Islet of Langerhans (tissue), 1 donor: Measurements from ENCODE around the gene TMEM222.
A peak's percentile ranks its signal among the peaks of the same experiment; 100 is the strongest.
"Not testable (repeated sequence)": the region's sequence is repeated elsewhere in the genome, so short reads cannot be mapped to it uniquely, and the experiment has no call there.

Experiments
- FAIRE-seq: peaks from one replicate; lab custom pipeline; 2011; peaks lifted over from hg19 to GRCh38; lab: Jason Lieb, UNC

The TMEM222 gene

GRCh38 chr1:27321813-27322568 lies at the start of gene TMEM222:
TMEM222 (plus strand) TSS chr1:27322163; CDS start chr1:27322198, 35 bp downstream.
- no peak for FAIRE-seq

DNA sequence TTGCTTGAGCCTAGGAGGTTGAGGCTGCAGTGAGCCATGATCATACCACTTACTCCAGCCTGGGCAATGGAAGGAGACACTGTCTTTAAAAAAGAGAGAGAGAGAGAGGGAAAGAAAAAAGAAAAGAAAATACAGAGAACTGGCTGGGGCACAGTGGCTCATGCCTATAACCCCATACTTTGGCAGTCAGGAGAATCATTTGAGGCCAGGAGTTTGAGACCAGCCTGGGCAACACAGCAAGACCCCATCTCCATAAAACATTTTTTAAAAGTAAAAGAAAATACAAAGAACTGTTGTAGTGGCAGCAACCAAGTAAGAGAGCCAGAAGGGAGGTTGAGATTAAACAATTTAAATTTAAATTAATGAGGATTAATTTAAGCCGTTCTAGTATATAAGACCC lies 47.8 kb upstream of the TMEM222 start:
- no peak for FAIRE-seq

DNA sequence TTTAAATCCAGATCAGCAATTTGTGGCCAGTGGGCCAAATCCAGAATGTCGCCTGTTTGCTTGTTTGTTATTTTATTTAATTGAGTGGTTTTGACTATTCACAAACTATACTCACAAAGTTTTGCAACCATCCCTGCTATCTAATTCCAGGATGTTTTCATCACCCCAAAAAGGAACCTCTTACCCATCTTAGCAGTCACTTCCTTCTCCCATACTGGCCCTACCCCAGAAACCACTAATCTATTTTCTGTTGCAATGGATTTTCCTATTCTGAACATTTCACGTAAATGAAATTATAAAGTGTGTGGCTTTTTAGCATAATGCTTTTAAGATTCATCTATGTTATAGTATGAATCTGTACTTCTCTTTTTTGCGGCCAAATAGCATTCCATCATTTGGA lies 46.3 kb upstream of the TMEM222 start:
- FAIRE-seq: no peak

GRCh38 chr1:27284425-27285273 lies 37.3 kb upstream of the TMEM222 start:
- FAIRE-seq: peak; percentile 17

- FAIRE-seq: no peak
These were observed 36.7 kb upstream of the TMEM222 start for GRCh38 chr1:27285274-27285660.

DNA sequence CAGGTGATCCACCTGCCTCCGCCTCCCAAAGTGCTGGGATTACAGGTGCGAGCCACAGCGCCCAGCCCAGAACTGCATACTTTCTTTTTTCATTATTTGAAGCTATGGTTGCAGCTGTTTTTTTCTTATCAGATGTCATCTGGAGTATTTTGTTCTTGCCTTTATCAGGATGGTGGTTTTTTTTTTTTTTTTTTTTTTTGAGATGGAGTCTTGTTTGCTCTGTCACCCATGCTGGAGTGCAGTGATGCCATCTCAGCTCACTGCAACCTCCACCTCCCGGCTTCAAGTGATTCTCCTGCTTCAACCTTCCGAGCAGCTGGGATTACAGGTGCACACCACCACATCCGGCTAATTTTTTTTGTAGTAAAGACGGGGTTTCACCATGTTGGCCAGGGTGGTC lies 36.1 kb upstream of the TMEM222 start:
- not testable (repeated sequence) for FAIRE-seq

DNA sequence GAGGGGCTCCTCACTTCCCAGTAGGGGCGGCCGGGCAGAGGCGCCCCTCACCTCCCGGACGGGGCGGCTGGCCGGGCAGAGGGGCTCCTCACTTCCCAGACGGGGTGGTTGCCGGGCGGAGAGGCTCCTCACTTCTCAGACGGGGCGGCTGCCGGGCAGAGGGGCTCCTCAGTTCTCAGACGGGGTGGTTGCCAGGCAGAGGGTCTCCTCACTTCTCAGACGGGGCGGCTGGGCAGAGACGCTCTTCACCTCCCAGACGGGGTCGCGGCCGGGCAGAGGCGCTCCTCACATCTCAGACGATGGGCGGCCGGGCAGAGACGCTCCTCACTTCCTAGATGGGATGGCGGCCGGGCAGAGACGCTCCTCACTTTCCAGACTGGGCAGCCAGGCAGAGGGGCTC lies 32.8 kb upstream of the TMEM222 start:
- not testable (repeated sequence) for FAIRE-seq

- FAIRE-seq: no peak
These were observed 31.4 kb upstream of the TMEM222 start for GRCh38 chr1:27290581-27290980.

- no peak for FAIRE-seq
These were observed 29.9 kb upstream of the TMEM222 start for GRCh38 chr1:27292106-27292505.

DNA sequence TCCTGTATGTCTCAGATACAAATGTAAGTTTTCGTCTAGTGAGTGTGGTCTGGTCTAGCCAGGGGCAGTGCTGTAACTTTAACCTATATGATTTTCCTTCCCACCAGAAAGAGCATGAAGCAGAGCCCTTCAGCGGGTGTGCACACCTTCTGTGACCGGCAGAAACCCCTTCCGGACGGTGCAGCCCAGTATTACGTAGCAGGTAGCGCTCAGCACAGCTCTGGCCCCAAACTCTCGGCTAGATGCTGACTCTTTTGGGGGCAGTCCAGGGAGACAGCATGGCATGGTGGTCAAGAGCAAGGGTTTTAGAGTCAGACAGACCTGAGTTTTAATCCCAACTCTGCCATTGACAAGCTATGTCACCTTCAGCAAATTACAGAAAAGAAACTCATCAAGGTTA lies 28.0 kb upstream of the TMEM222 start:
- FAIRE-seq: no peak

- no peak for FAIRE-seq
These were observed 25.1 kb upstream of the TMEM222 start for GRCh38 chr1:27296773-27297291.

GRCh38 chr1:27297903-27298302 lies 24.1 kb upstream of the TMEM222 start:
- no peak for FAIRE-seq

DNA sequence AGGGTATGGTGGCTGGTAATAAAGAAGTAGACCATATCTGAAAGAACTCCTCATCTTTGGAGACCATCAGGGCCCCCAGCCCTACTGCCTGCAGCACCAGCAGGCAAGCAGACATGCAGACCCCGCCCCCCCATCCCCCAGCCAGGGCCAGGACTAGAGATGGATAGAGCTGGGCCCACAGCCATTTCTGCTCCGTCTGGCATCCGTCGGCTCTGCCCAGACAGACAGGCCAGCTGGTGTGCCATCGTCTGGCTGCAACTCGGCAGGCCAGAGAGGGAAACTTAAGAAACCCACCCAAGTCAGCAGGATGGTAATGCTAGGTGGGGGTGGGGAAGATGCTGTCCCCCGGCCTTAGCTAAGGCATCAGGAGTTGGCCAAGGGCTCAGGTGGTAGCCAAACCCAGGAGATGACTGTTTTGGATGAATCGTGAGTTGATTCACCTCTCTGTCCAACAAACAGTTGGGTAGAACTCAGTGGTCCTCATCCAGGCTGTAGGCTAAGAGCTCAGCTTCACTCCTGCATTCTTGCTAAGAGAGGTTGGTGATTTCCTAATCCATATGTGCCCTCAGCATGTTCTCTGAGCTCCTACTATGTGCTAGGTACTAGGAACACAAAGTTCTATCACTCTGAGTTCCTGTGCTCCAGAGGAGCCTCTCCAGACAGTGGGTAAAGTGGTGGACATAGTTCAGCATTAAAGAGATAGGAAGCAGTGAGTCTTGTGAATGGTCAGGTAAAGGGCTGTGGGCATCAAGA lies 23.2 kb upstream of the TMEM222 start:
- FAIRE-seq: no peak

- no peak for FAIRE-seq
These were observed 22.3 kb upstream of the TMEM222 start for GRCh38 chr1:27299385-27300271.

DNA sequence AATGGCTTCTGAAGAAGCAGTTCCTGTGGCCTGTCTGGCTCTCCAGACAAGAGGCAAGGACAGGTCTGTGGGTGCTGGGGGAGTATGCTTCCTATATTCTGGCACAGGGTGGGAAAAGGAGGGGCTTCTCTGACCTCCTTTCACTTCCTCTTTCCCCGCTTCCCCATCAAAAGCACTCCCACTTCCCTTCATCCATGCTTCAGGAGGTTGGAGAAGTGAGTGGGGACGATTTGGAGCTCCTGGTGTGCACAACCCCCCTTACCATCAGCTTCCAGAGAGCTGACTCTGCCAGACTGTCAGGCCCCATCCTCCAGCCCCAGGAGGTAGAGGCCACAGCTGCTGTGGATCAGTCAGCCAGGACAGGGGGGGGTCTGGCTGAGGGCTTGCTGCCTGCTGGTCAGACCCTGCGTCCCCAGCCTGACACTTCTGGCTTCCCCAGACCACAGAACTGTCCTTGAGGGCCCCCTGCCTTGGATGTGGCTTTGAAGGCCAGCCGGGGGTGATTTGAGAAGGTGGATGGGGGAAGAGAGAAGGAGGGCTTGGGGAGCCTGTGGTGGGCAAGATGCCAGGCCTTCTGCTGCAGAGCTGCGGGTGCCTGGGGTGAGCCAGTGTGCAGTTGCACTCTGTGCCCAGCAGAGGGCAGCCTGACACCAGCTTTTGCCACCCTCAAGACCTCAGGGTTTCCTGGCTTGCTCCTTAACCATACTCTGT lies 21.5 kb upstream of the TMEM222 start:
- no peak for FAIRE-seq

DNA sequence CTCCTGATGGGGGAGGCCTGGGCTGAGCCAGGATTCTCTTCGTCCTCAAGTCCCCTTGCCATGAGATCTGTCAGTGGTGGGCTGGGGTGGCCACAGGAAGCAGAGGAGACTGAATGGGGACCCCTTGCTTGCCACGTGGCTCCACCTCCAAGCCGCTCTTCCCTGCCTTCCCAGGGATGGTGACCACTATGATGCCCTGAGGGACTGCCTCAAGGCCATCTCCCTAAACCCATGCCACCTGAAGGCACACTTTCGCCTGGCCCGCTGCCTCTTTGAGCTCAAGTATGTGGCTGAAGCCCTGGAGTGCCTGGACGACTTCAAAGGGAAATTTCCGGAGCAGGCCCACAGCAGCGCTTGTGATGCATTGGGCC lies 20.9 kb upstream of the TMEM222 start:
- FAIRE-seq: no peak

GRCh38 chr1:27301582-27302199 lies 20.3 kb upstream of the TMEM222 start:
- no peak for FAIRE-seq

GRCh38 chr1:27302612-27303011 lies 19.4 kb upstream of the TMEM222 start:
- FAIRE-seq: no peak

DNA sequence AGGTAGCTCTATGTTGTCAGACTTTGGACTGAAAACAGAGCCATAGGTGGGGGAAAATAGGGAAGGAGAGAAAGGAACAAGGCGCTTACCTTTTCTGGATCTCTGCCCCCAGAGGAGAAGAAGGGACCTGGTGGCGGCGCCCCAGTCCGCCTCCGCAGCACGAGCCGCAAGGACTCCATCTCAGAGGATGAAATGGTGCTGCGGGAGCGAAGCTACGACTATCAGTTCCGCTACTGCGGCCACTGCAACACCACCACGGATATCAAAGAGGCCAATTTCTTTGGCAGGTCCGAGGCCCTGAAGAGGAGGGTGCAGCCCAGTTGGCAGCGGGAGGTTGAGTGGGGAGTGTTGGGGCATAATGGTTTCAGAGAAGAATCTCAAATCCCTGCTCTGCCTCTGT lies 18.5 kb upstream of the TMEM222 start:
- no peak for FAIRE-seq

- FAIRE-seq: no peak
These were observed 15.9 kb upstream of the TMEM222 start for GRCh38 chr1:27306071-27306470.
